SK-N-MC (cell line): ENCODE data around the gene TTBK2.

ENCODE experiments used
- DNase-seq: peaks from one replicate; pipeline ENCODE4 v3.0.0-alpha.2; 2011; ENCODE audit warnings: low read depth, low spot score
- H3K27ac ChIP-seq: fragments of 200-600 bp; sonication (generic); 2 replicates; pipeline ENCODE4 v1.5.1; 2016; ENCODE audit warnings: mixed run types
- H3K36me3 ChIP-seq: fragments of 200-600 bp; sonication (generic); 2 replicates; pipeline ENCODE4 v1.6.1; 2017; ENCODE audit warnings: antibody characterized with exemption, low read length, mixed read lengths; ENCODE audit not compliant: insufficient read depth
- H3K4me3 ChIP-seq: fragments of 200-600 bp; sonication (generic); 2 replicates; pipeline ENCODE4 v1.5.1; 2016
- H3K9ac ChIP-seq: fragments of 200-600 bp; sonication (generic); 2 replicates; pipeline ENCODE4 v1.8.0; 2017; ENCODE audit warnings: mixed run types, mixed read lengths; ENCODE audit not compliant: insufficient read length
- H3K9me3 ChIP-seq: fragments of 200-600 bp; sonication (generic); 2 replicates; pipeline ENCODE4 v1.6.1; 2017; ENCODE audit warnings: low read depth, mild to moderate bottlenecking, antibody characterized with exemption, low read length, moderate library complexity, mixed read lengths
- EZH2 ChIP-seq: fragments of 200-600 bp; sonication (generic); IDR thresholded peaks from one replicate; pipeline ENCODE4 v1.6.1; 2017; ENCODE audit warnings: antibody characterized with exemption
- FOXP2 ChIP-seq: optimal IDR thresholded peaks from 2 replicates; pipeline ENCODE3; 2011; ENCODE audit warnings: mild to moderate bottlenecking, moderate library complexity; ENCODE audit not compliant: insufficient read depth; ENCODE audit errors: extremely low read length, control extremely low read depth
- POLR2AphosphoS5 ChIP-seq: IDR thresholded peaks from 2 replicates; pipeline ENCODE4 v1.6.1; 2012; ENCODE audit warnings: mild to moderate bottlenecking, low read depth, low read length, borderline replicate concordance

TTBK2 gene

GRCh38 chr15:42726114-42726513 lies 194.5 kb downstream of the TTBK2 start:
- no peak overlapping the region for H3K4me3 ChIP-seq
- no peak for DNase-seq
- H3K9ac ChIP-seq, result no peak overlapping the region
- H3K27ac ChIP-seq, result no peak overlapping the region
- TF ChIP-seq FOXP2, result no peak
- H3K36me3 ChIP-seq, result peaks cover 75% of the 10 kb centered on the region
- H3K9me3 ChIP-seq, result no peaks in the 10 kb centered on the region

GRCh38 chr15:42725331-42725903 lies 195.2 kb downstream of the TTBK2 start:
- TF ChIP-seq FOXP2 (no peak), EZH2 (no peak), POLR2AphosphoS5 (no peak)
- no peak overlapping the region for H3K27ac ChIP-seq
- H3K36me3 ChIP-seq, result peaks cover 73% of the 10 kb centered on the region
- no peak overlapping the region for H3K4me3 ChIP-seq
- no peak overlapping the region for H3K9ac ChIP-seq
- DNase-seq, result no peak
- no peaks in the 10 kb centered on the region for H3K9me3 ChIP-seq

- no peak overlapping the region for H3K9ac ChIP-seq
- TF ChIP-seq EZH2, result no peak
- no peak for TF ChIP-seq FOXP2
- TF ChIP-seq POLR2AphosphoS5, result no peak
- H3K9me3 ChIP-seq, result no peaks in the 10 kb centered on the region
- peaks cover 69% of the 10 kb centered on the region for H3K36me3 ChIP-seq
- H3K4me3 ChIP-seq, result no peak overlapping the region
- no peak for DNase-seq
- H3K27ac ChIP-seq, result no peak overlapping the region
Observed at GRCh38 chr15:42724276-42724675, 196.3 kb downstream of the TTBK2 start.

- Histone ChIP-seq H3K9ac (no peak overlapping the region), H3K36me3 (peaks cover 60% of the 10 kb centered on the region)
Observed at GRCh38 chr15:42723068-42723467, 197.5 kb downstream of the TTBK2 start.

GRCh38 chr15:42721916-42722315 lies 198.7 kb downstream of the TTBK2 start:
- no peak for TF ChIP-seq FOXP2
- TF ChIP-seq POLR2AphosphoS5, result no peak
- no peak for TF ChIP-seq EZH2
- DNase-seq, result no peak
- Histone ChIP-seq H3K36me3 (peaks cover 50% of the 10 kb centered on the region), H3K27ac (no peak overlapping the region), H3K9ac (no peak overlapping the region), H3K9me3 (no peaks in the 10 kb centered on the region), H3K4me3 (no peak overlapping the region)

More at GRCh38 chr15:42723068-42723467, 197.5 kb downstream of the TTBK2 start:
- Histone ChIP-seq H3K9me3 (no peaks in the 10 kb centered on the region), H3K27ac (no peak overlapping the region), H3K4me3 (no peak overlapping the region)
- DNase-seq, result no peak
- TF ChIP-seq FOXP2, result no peak
- no peak for TF ChIP-seq POLR2AphosphoS5
- no peak for TF ChIP-seq EZH2

GRCh38 chr15:42721016-42721415 lies 199.6 kb downstream of the TTBK2 start:
- Histone ChIP-seq H3K36me3 (peaks cover 41% of the 10 kb centered on the region), H3K9me3 (no peaks in the 10 kb centered on the region), H3K4me3 (no peak overlapping the region), H3K9ac (no peak overlapping the region), H3K27ac (no peak overlapping the region)
- DNase-seq, result no peak
- TF ChIP-seq POLR2AphosphoS5, result no peak
- no peak for TF ChIP-seq EZH2
- TF ChIP-seq FOXP2, result no peak

- no peak for TF ChIP-seq EZH2
- no peak for TF ChIP-seq FOXP2
- no peak for TF ChIP-seq POLR2AphosphoS5
- H3K36me3 ChIP-seq, result peaks cover 35% of the 10 kb centered on the region
- H3K9ac ChIP-seq, result no peak overlapping the region
- H3K9me3 ChIP-seq, result no peaks in the 10 kb centered on the region
- H3K4me3 ChIP-seq, result no peak overlapping the region
- H3K27ac ChIP-seq, result no peak overlapping the region
- no peak for DNase-seq
Observed at GRCh38 chr15:42720071-42720470, 200.5 kb downstream of the TTBK2 start.

- DNase-seq, result no peak
- Histone ChIP-seq H3K27ac (no peak overlapping the region), H3K4me3 (no peak overlapping the region), H3K9me3 (no peaks in the 10 kb centered on the region), H3K9ac (no peak overlapping the region), H3K36me3 (peaks cover 25% of the 10 kb centered on the region)
- TF ChIP-seq EZH2, result no peak
- no peak for TF ChIP-seq FOXP2
- no peak for TF ChIP-seq POLR2AphosphoS5
Observed at GRCh38 chr15:42719043-42719442, 201.5 kb downstream of the TTBK2 start.

GRCh38 chr15:42716626-42717025 lies 204.0 kb downstream of the TTBK2 start:
- Histone ChIP-seq H3K9me3 (no peaks in the 10 kb centered on the region), H3K4me3 (no peak overlapping the region), H3K27ac (no peak overlapping the region), H3K36me3 (peaks cover 9% of the 10 kb centered on the region; the same call in 1 of the 2 replicates), H3K9ac (no peak overlapping the region)
- no peak for DNase-seq
- TF ChIP-seq EZH2, result no peak
- TF ChIP-seq FOXP2, result no peak
- no peak for TF ChIP-seq POLR2AphosphoS5
